Measurements from ENCODE around the gene LTBR. TPM values are rescaled to one million over a fixed set of nuclear protein-coding genes. Genes with fewer than 3 reads are reported as not detected.
A peak's percentile ranks its signal among the peaks of the same experiment; 100 is the strongest.

Gene LTBR
- total and polyA plus RNA-seq, 10 of the 15 experiments (the other 5 are each of a cell fraction or from before 2014, with no cell fraction given), result 0.24 to 0.44 TPM; not detected in 8

DNA sequence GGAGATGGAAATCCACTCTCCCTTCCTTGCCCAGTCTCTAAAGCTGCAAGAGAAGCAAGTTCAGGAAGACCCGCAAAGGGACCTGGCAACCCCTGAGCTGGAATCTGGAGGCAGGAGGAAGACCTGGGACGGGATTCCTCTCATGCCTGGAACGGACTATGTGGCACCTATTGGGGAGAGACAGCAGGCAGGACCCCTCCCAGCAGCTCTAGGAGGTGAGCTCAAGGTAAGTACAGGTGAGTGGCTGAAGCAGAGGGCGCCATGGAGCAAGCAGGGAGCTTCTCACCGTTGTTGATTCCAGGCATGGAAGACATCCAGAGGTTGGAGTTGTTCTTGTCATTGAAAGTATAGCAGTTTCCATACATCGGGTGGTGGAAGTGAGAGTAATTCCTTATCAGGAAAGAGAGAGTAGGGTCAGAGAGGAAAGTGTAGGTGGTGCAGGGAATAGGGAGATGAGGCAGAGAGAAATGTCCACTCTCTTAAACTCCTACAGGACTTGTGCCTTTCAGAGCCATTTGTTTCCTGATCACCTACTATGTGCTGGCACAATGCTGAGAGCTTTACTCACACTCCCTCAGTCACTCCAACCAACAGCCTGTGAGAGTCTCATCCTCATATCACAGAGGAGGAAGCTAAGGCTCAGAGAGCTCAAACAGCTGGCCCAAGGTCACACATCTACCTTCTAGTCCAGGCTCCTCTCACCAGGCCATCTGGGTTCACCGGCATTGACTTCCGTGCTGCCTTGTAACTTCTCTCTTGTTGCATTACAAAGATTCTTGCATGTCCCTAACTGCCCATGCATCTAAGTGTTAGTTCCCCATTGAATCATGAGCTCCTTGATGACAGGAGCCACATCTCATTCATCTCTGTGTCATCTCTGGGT, 28.2 kb upstream of the LTBR start:
- in situ Hi-C loops (cut with MboI), result no loop called here
- WGBS (ENCODE audit: insufficient coverage, insufficient replicate concordance, low lambda C conversion rate, missing lambda C conversion rate), result 46% methylated on average over 8 of the region's 8 CpGs
- no peak for FAIRE-seq
- Histone ChIP-seq H4K20me1 (ENCODE audit: control insufficient read depth, insufficient read depth) (no peaks in the 10 kb centered on the region), H3K4me2 (ENCODE audit: control insufficient read depth, insufficient read depth) (no peak overlapping the region), H3K79me2 (ENCODE audit: control insufficient read depth, insufficient read depth, low read length) (no peaks in the 10 kb centered on the region), H3K9me3 (replicated peaks; ENCODE audit: control insufficient read depth, insufficient read depth, low read length) (no peaks in the 10 kb centered on the region), H2AFZ (ENCODE audit: control insufficient read depth, low read depth, low read length) (no peak overlapping the region), H3K27ac (ENCODE audit: control insufficient read depth, insufficient read depth) (no peak overlapping the region), H3K27me3 (replicated peaks in 1 of 2; ENCODE audit: control insufficient read depth in 2 of 2, insufficient read depth in 2 of 2, low read length in 1 of 2) (no peaks in the 10 kb centered on the region; a peak in 1 of 4 replicates), H3K9ac (ENCODE audit: control insufficient read depth, insufficient read depth, low read length) (no peak overlapping the region), H3K36me3 (ENCODE audit: control insufficient read depth in 2 of 2, insufficient read depth in 2 of 2, low read length in 1 of 2) (no peaks in the 10 kb centered on the region), H3K4me1 (ENCODE audit: control insufficient read depth, insufficient read depth, low read length) (no peaks in the 10 kb centered on the region), H3K4me3 (no peak overlapping the region)
- POLR2A ChIA-PET, result interaction anchor here (1.0 to 1.4 kb wide), 3 partner anchors 19 to 110 kb away, joined by 3 to 4 read pairs (median 3); no protein-coding TSS in a partner anchor
- peak; percentile 39 for ATAC-seq
- BruUV-seq (replicated peaks), result no TSS peak
- TF ChIP-seq PKNOX1 (IDR thresholded peaks at IDR 0.05) (no peak), RBBP5 (conservative IDR thresholded peaks at IDR 0.05) (no peak), POLR2AphosphoS5 (IDR thresholded peaks at IDR 0.05; ENCODE audit: low read length) (no peak), ZBED1 (IDR thresholded peaks at IDR 0.05; ENCODE audit: borderline replicate concordance) (no peak), SPI1 (IDR thresholded peaks at IDR 0.05; ENCODE audit: borderline replicate concordance, insufficient read depth, low read depth, low read length) (no peak)
- TF ChIP-seq, protein P1, sequence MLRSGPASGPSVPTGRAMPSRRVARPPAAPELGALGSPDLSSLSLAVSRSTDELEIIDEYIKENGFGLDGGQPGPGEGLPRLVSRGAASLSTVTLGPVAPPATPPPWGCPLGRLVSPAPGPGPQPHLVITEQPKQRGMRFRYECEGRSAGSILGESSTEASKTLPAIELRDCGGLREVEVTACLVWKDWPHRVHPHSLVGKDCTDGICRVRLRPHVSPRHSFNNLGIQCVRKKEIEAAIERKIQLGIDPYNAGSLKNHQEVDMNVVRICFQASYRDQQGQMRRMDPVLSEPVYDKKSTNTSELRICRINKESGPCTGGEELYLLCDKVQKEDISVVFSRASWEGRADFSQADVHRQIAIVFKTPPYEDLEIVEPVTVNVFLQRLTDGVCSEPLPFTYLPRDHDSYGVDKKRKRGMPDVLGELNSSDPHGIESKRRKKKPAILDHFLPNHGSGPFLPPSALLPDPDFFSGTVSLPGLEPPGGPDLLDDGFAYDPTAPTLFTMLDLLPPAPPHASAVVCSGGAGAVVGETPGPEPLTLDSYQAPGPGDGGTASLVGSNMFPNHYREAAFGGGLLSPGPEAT (IDR thresholded peaks at IDR 0.05; ENCODE audit: low read depth), result no peak
- SMC1A ChIA-PET (ENCODE audit: uncharacterized antibody, unreplicated experiment), result interaction anchor here (0.9 to 1.2 kb wide), 3 partner anchors 10 to 70 kb away, joined by 3 to 4 read pairs (median 4); no protein-coding TSS in a partner anchor
- intact Hi-C loops (cut with micrococcal nuclease; ENCODE audit: unreplicated experiment), result no loop called here
- CTCF ChIA-PET, result interaction anchor here (0.6 to 2.9 kb wide), 7 partner anchors 11 to 220 kb away, joined by 3 to 11 read pairs (median 5); no protein-coding TSS in a partner anchor
- no peak for DNase-seq (ENCODE audit: low read depth, low spot score)
- RAD21 ChIA-PET (ENCODE audit: unreplicated experiment), result interaction anchor here (0.7 to 1.6 kb wide), 6 partner anchors 10 to 70 kb away, joined by 3 to 9 read pairs (median 3); no protein-coding TSS in a partner anchor

Data from GM12878 (cell line).